ENCODE results near the gene RABGAP1L.

Gene RABGAP1L

DNA sequence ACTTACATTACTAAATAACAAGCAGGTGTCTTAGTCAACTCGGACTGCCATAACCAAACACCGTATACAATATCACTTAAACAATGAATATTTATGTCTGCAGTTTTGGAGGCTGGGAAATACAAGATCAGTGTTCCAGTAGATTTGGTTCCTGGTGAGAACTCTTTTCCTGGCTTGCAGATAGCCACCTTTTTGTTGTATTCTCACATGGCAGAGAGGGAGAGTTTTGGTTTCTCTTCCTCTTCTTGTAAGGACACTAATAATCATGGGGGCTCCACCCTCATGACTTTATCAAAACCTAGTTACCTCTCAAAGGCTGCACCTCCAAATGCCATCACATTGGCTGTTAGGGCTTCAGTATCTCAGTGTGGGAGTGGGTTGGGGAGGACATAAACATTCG, 757.5 kb downstream of the RABGAP1L start:
- Histone ChIP-seq H3K4me1 (ENCODE audit: control insufficient read depth, insufficient read depth, low read length, poor library complexity, severe bottlenecking) (no peaks in the 10 kb centered on the region), H3K36me3 (ENCODE audit: control insufficient read depth, insufficient read depth, low read length) (no peaks in the 10 kb centered on the region), H3K27ac (ENCODE audit: insufficient read depth, low read length, poor library complexity, severe bottlenecking) (no peak overlapping the region), H3K4me3 (ENCODE audit: insufficient read depth, low read depth, low read length, poor library complexity, severe bottlenecking) (no peak overlapping the region), H3K9me3 (ENCODE audit: control insufficient read depth, low read length) (no peaks in the 10 kb centered on the region), H3K27me3 (replicated peaks; ENCODE audit: control insufficient read depth, insufficient read depth, low read length, poor library complexity, severe bottlenecking) (no peaks in the 10 kb centered on the region)
- no peak for DNase-seq

GRCh38 chr1:174920093-174920492, 760.8 kb downstream of the RABGAP1L start:
- no peak overlapping the region for H3K4me3 ChIP-seq (ENCODE audit: insufficient read depth, low read depth, low read length, poor library complexity, severe bottlenecking)
- H3K27ac ChIP-seq (ENCODE audit: insufficient read depth, low read length, poor library complexity, severe bottlenecking): no peak overlapping the region
- no peak for DNase-seq
- H3K9me3 ChIP-seq (ENCODE audit: control insufficient read depth, low read length): no peaks in the 10 kb centered on the region
- H3K36me3 ChIP-seq (ENCODE audit: control insufficient read depth, insufficient read depth, low read length): no peaks in the 10 kb centered on the region
- no peaks in the 10 kb centered on the region for H3K4me1 ChIP-seq (ENCODE audit: control insufficient read depth, insufficient read depth, low read length, poor library complexity, severe bottlenecking)
- no peaks in the 10 kb centered on the region for H3K27me3 ChIP-seq (replicated peaks; ENCODE audit: control insufficient read depth, insufficient read depth, low read length, poor library complexity, severe bottlenecking)

DNA sequence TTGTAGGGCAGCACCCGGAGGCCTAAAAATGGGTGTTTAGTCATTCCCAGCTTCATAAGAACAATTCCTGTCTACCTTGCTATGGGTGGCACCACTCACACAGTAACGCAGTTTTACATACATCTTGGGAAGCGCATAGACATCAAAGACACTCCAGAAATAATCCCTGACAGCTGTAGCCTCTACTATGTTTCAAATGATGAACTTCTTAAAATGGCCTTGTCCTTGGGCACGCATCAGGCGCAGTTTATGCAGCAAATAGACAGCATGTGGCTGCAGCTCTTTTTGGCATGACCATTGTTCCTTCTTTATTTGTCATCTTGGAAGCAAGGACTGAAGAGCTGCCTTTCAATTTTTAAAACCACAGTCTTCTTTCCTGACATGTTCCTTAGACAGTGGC, 762.8 kb downstream of the RABGAP1L start:
- H3K4me1 ChIP-seq (ENCODE audit: control insufficient read depth, insufficient read depth, low read length, poor library complexity, severe bottlenecking): no peaks in the 10 kb centered on the region
- no peaks in the 10 kb centered on the region for H3K36me3 ChIP-seq (ENCODE audit: control insufficient read depth, insufficient read depth, low read length)
- H3K27me3 ChIP-seq (replicated peaks; ENCODE audit: control insufficient read depth, insufficient read depth, low read length, poor library complexity, severe bottlenecking): no peaks in the 10 kb centered on the region
- no peak overlapping the region for H3K4me3 ChIP-seq (ENCODE audit: insufficient read depth, low read depth, low read length, poor library complexity, severe bottlenecking)
- no peak overlapping the region for H3K27ac ChIP-seq (ENCODE audit: insufficient read depth, low read length, poor library complexity, severe bottlenecking)
- DNase-seq: no peak
- no peaks in the 10 kb centered on the region for H3K9me3 ChIP-seq (ENCODE audit: control insufficient read depth, low read length)

GRCh38 chr1:174923820-174924219, 764.5 kb downstream of the RABGAP1L start:
- Histone ChIP-seq H3K27ac (ENCODE audit: insufficient read depth, low read length, poor library complexity, severe bottlenecking) (no peak overlapping the region), H3K27me3 (replicated peaks; ENCODE audit: control insufficient read depth, insufficient read depth, low read length, poor library complexity, severe bottlenecking) (no peaks in the 10 kb centered on the region), H3K36me3 (ENCODE audit: control insufficient read depth, insufficient read depth, low read length) (no peaks in the 10 kb centered on the region), H3K9me3 (ENCODE audit: control insufficient read depth, low read length) (no peaks in the 10 kb centered on the region), H3K4me1 (ENCODE audit: control insufficient read depth, insufficient read depth, low read length, poor library complexity, severe bottlenecking) (no peaks in the 10 kb centered on the region), H3K4me3 (ENCODE audit: insufficient read depth, low read depth, low read length, poor library complexity, severe bottlenecking) (no peak overlapping the region)
- DNase-seq: no peak

DNA sequence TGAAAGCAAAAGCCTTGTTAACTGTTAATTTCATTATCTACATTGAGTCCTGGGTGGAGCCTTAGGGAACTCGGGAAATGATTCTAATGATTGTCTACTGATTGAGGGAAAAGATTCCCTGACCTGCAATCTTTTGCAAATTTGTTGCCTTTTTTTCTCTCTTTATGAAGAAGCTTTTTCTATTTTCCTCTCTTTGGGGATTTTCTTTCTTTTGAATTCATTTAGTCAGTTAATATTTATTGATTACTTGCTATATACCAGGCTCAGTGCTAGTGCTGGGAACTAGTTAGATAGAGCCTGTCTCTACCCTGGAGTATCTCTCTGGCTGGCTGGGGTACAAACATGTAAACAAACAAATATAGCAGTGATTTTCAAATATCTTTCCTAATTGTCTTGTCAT, 769.2 kb downstream of the RABGAP1L start:
- no peak overlapping the region for H3K4me3 ChIP-seq (ENCODE audit: insufficient read depth, low read depth, low read length, poor library complexity, severe bottlenecking)
- no peaks in the 10 kb centered on the region for H3K27me3 ChIP-seq (replicated peaks; ENCODE audit: control insufficient read depth, insufficient read depth, low read length, poor library complexity, severe bottlenecking)
- H3K36me3 ChIP-seq (ENCODE audit: control insufficient read depth, insufficient read depth, low read length): no peaks in the 10 kb centered on the region
- no peak overlapping the region for H3K27ac ChIP-seq (ENCODE audit: insufficient read depth, low read length, poor library complexity, severe bottlenecking)
- H3K9me3 ChIP-seq (ENCODE audit: control insufficient read depth, low read length): no peaks in the 10 kb centered on the region
- no peak for DNase-seq
- H3K4me1 ChIP-seq (ENCODE audit: control insufficient read depth, insufficient read depth, low read length, poor library complexity, severe bottlenecking): no peaks in the 10 kb centered on the region

- no peak for DNase-seq
- no peaks in the 10 kb centered on the region for H3K9me3 ChIP-seq (ENCODE audit: control insufficient read depth, low read length)
- no peak overlapping the region for H3K4me3 ChIP-seq (ENCODE audit: insufficient read depth, low read depth, low read length, poor library complexity, severe bottlenecking)
- no peaks in the 10 kb centered on the region for H3K36me3 ChIP-seq (ENCODE audit: control insufficient read depth, insufficient read depth, low read length)
- no peak overlapping the region for H3K27ac ChIP-seq (ENCODE audit: insufficient read depth, low read length, poor library complexity, severe bottlenecking)
- no peaks in the 10 kb centered on the region for H3K27me3 ChIP-seq (replicated peaks; ENCODE audit: control insufficient read depth, insufficient read depth, low read length, poor library complexity, severe bottlenecking)
- H3K4me1 ChIP-seq (ENCODE audit: control insufficient read depth, insufficient read depth, low read length, poor library complexity, severe bottlenecking): no peaks in the 10 kb centered on the region
Observed at GRCh38 chr1:174931214-174931613, 771.9 kb downstream of the RABGAP1L start.

DNA sequence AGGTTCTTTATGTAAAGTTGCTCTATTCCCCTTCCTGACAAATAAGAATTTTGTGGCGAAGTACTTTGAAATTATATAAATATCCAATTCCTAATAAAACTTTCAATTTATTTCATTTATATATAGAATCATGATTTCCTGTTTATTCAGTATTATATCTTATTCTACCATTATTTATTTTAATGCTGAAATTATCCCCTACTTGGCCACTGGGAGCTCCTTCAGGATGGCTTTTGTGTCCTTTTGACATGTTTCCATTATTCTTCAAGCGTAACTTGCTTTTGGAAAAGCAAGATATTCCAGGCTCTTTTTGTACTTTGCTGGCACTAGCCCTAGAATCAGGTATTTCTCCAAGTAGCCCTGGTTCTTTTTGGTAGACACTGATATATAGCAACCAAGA, 773.3 kb downstream of the RABGAP1L start:
- H3K4me1 ChIP-seq (ENCODE audit: control insufficient read depth, insufficient read depth, low read length, poor library complexity, severe bottlenecking): no peaks in the 10 kb centered on the region
- no peak overlapping the region for H3K27ac ChIP-seq (ENCODE audit: insufficient read depth, low read length, poor library complexity, severe bottlenecking)
- H3K36me3 ChIP-seq (ENCODE audit: control insufficient read depth, insufficient read depth, low read length): no peaks in the 10 kb centered on the region
- H3K4me3 ChIP-seq (ENCODE audit: insufficient read depth, low read depth, low read length, poor library complexity, severe bottlenecking): no peak overlapping the region
- DNase-seq: no peak
- no peaks in the 10 kb centered on the region for H3K27me3 ChIP-seq (replicated peaks; ENCODE audit: control insufficient read depth, insufficient read depth, low read length, poor library complexity, severe bottlenecking)
- H3K9me3 ChIP-seq (ENCODE audit: control insufficient read depth, low read length): no peaks in the 10 kb centered on the region

- no peaks in the 10 kb centered on the region for H3K9me3 ChIP-seq (ENCODE audit: control insufficient read depth, low read length)
- no peak overlapping the region for H3K4me3 ChIP-seq (ENCODE audit: insufficient read depth, low read depth, low read length, poor library complexity, severe bottlenecking)
- DNase-seq: no peak
- no peaks in the 10 kb centered on the region for H3K36me3 ChIP-seq (ENCODE audit: control insufficient read depth, insufficient read depth, low read length)
- no peak overlapping the region for H3K27ac ChIP-seq (ENCODE audit: insufficient read depth, low read length, poor library complexity, severe bottlenecking)
- no peaks in the 10 kb centered on the region for H3K27me3 ChIP-seq (replicated peaks; ENCODE audit: control insufficient read depth, insufficient read depth, low read length, poor library complexity, severe bottlenecking)
- H3K4me1 ChIP-seq (ENCODE audit: control insufficient read depth, insufficient read depth, low read length, poor library complexity, severe bottlenecking): peaks cover 4% of the 10 kb centered on the region
Observed at GRCh38 chr1:174935961-174936727, 776.8 kb downstream of the RABGAP1L start.

DNA sequence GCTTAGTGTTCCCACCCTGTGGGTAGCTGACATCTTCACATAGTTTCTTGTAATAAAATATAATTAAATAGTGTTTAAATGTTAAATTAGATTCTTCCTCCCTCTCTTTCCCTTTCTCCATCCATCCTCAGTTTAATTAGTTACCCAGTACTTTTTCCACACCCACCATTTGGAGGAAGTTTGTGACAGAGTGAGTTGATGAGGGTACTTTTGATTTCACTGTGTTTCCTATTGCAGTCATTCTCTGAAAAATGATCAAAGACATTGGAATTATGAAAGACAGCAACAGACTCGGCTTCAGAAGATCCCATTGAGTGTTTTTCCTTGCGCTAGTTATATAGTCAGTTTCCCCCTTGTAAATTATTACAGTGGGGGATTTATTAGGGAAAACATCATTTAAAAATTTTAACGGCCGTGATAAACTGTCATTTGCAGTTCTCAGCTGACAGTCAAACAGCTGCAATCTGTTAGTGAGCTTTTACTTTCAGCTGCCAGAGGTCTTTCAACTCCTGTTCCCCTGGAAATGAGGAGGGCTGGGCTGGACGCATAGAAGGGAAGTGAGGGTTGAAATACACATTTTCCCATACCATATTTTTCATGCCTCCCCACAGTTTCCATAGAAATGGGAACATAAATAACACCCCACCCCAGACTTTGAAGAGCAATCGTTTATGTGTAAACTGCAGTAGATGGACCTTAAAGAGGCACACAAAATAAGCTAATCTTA, 779.1 kb downstream of the RABGAP1L start:
- no peaks in the 10 kb centered on the region for H3K36me3 ChIP-seq (ENCODE audit: control insufficient read depth, insufficient read depth, low read length)
- H3K27me3 ChIP-seq (replicated peaks; ENCODE audit: control insufficient read depth, insufficient read depth, low read length, poor library complexity, severe bottlenecking): no peaks in the 10 kb centered on the region
- H3K4me3 ChIP-seq (ENCODE audit: insufficient read depth, low read depth, low read length, poor library complexity, severe bottlenecking): no peak overlapping the region
- no peak overlapping the region for H3K27ac ChIP-seq (ENCODE audit: insufficient read depth, low read length, poor library complexity, severe bottlenecking)
- H3K9me3 ChIP-seq (ENCODE audit: control insufficient read depth, low read length): no peaks in the 10 kb centered on the region
- peaks cover 4% of the 10 kb centered on the region for H3K4me1 ChIP-seq (ENCODE audit: control insufficient read depth, insufficient read depth, low read length, poor library complexity, severe bottlenecking)
- no peak for DNase-seq

DNA sequence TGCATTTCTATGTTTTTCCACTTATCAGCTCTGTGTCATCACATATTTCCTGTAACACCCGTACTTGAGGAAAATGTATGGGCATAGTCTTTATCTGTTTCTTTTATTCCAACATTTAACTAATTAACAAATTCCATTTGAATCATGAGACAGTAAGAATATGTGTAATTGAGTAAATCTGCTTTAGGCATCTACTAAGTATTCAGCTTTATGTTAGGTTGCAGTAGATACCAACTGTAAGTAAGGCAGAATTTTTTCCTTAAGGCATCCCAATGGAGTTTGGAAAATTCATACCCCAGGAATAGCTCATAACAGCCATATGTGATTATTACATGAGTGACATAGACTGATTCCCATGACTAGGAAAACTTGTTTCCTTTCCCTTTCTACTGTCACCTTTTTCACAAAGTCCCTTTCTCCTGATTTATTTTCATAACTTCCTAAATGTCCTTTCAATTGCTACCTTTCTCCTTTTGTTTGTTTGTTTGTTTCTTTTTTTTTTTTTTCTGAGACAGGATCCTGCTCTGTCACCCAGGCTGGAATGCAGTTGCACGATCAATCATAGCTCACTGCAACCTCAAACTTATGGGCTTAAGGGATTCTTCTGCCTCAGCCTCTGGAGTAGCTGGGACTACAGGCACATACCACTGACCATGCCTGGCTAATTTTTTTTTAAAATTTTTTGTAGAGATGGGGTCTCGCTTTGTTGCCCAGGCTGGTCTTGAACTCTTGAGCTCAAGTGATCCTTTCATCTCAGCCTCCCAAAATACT, 780.6 kb downstream of the RABGAP1L start:
- H3K4me1 ChIP-seq (ENCODE audit: control insufficient read depth, insufficient read depth, low read length, poor library complexity, severe bottlenecking): peaks cover 4% of the 10 kb centered on the region

More for the DNA sequence above, 780.6 kb downstream of the RABGAP1L start:
- Histone ChIP-seq H3K27me3 (replicated peaks; ENCODE audit: control insufficient read depth, insufficient read depth, low read length, poor library complexity, severe bottlenecking) (no peaks in the 10 kb centered on the region), H3K27ac (ENCODE audit: insufficient read depth, low read length, poor library complexity, severe bottlenecking) (no peak overlapping the region), H3K4me3 (ENCODE audit: insufficient read depth, low read depth, low read length, poor library complexity, severe bottlenecking) (no peak overlapping the region), H3K9me3 (ENCODE audit: control insufficient read depth, low read length) (no peaks in the 10 kb centered on the region), H3K36me3 (ENCODE audit: control insufficient read depth, insufficient read depth, low read length) (no peaks in the 10 kb centered on the region)
- DNase-seq: no peak

Data from effector memory CD4-positive, alpha-beta T cell (primary cell).